HG03432 (cell line): ENCODE measurements around the gene TMEM240.
"Not testable (repeated sequence)": the region's sequence is repeated elsewhere in the genome, so short reads cannot be mapped to it uniquely, and the experiment has no call there.

Experiments
- ATAC-seq: cut with Tn5 transposase; IDR thresholded peaks from one replicate; pipeline ENCODE4 v1.9.1; 2021; ENCODE audit warnings: mild to moderate bottlenecking, moderate library complexity; ENCODE audit not compliant: unreplicated experiment

The TMEM240 gene

GRCh38 chr1:1527092-1527816 lies 13.2 kb downstream of the TMEM240 start:
- ATAC-seq: no peak

DNA sequence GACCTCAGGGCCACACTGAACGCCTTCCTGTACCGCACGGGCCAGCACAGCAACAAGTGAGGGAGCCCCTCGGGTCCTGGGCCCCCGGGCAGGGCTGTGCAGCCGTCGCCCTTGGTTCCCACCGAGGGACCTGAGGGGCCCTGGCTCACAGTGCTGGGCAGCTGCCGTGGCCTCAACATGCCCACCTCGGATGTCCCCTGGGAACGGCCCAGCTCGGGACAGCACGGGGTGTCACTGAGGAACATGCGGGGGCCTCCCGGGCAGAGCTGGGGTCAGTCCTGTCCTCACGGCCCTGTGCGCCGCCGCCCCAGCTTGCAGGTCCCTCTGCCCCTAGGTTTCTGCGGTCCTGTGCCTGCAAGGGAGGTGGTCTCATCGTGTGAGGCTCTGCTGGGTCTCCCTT lies 13.9 kb downstream of the TMEM240 start:
- not testable (repeated sequence) for ATAC-seq

DNA sequence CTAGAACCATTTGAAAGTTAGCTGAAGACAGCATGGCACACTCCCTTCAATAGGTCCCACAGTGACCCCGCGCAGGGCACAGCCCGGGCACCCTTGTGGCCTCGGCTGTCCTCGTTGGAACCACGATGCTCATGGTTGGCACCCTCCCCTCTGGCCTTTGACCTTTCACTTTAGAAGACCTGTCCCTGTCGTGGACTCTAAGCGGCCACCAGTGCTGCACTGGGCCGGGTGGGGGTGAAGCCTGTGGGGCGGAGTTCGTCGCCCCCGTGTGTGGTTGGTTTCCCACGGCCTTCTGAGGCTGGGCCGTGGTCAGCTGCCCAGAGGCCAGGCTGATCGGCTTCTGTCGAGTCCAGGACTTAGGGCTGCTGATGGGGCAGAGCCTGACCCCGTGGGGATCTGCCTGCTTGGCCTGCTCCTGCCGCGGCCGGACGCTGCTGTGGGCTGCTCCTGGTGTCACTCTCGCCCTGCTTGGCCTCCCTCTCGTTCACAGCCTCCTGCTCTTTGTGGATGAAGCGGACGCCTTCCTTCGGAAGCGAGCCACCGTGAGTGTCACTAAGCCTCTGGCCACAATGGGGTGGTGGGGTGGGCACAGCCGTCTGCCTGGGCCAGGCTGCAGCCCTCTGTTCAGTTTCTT lies 15.6 kb downstream of the TMEM240 start:
- not testable (repeated sequence) for ATAC-seq

DNA sequence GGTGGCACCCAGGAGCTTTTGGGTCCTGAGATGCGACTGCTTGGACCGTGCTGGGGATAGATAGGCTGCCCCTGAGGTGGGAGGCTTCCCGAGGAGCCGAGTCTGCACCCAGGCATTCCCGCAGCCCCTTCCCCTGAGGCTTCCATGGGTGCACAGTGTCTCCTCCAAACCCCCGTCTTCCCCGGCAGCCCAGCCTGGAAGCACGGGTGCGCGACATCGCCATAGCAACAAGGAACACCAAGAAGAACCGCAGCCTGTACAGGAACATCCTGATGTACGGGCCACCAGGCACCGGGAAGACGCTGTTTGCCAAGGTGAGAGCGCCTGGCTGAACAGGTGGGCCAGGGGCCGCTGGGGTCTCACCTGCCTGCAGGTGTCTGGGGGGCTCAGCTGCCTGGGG lies 16.8 kb downstream of the TMEM240 start:
- not testable (repeated sequence) for ATAC-seq

- not testable (repeated sequence) for ATAC-seq
Observed at GRCh38 chr1:1523226-1523625, 17.2 kb downstream of the TMEM240 start.

DNA sequence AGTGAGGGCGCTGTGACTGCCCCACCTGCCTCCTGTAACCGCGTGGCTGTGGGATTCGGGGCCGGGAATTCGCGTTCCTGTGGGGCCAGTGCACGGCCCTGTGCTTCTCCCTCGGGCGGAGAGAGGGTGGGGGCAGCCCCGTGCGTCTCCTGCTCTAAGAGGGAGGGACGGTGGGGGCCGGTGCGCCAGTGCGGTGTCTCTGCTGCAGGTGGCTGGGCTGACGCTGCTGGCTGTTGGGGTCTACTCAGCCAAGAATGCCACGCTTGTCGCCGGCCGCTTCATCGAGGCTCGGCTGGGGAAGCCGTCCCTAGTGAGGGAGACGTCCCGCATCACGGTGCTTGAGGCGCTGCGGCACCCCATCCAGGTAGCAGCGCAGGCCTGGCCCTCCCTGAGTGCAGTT lies 17.9 kb downstream of the TMEM240 start:
- ATAC-seq: not testable (repeated sequence)

DNA sequence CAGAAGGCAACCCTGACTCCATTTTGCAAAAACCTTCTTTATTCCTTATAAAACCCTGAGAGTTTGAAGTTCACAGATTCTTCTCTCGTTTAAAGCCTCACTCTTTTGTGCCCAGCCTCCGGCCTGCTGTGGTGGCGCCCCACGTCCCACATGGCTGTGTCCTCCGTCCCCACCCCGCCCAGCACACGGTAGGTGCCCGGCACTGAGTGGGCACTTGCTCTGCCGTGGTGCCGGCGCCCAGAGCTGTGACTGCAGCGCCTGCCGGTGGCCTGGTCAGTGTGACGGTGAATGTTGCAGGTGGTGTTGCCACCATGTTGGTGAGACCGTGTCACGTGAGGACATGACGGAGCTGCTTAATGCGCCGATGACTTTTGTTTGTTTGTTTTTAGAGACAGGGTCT lies 19.1 kb downstream of the TMEM240 start:
- no peak for ATAC-seq

DNA sequence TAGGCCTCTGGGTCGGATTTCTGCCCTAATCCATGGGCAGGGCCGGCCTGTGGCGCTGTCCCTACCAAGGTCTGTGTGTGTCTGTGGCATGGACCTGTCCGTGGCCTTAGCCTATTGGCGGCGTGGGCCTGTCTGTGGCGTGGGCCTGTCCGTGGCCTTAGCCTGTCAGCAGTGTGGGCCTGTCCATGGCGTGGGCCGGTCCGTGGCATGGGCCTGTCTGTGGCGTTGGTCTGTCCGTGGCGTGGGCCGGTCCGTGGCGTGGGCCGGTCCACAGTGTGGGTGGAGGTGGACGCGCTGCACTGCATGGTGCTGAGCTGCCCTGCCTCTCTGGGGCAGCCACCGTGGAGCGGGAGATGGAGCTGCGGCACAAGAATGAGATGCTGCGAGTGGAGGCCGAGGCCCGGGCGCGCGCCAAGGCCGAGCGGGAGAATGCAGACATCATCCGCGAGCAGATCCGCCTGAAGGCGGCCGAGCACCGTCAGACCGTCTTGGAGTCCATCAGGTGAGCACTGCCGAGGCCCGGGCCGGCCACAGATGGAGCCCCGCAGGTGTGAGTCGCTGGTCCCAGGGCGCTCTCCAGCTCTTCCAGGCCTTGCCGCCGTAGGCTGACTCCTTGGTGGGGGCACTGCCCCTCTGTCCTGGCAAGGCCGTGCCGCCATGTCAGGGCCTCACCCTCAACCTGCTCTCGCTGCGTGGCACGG lies 20.5 kb downstream of the TMEM240 start:
- ATAC-seq: not testable (repeated sequence)

DNA sequence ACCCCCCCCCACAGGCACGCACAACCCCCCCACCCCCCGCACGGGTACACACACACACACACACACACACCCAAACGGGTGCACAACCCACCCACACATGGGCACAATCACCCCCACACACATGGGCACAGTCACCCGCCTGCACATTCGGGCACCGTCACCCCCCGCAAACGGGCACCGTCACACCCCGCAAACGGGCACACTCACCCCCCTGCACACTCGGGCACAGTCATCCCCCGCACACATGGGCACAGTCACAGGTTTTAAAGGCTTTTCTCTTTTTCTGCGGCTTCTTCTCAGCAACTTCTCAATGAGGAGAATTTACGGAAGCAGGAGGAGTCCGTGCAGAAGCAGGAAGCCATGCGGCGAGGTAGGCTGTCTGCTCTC lies 21.8 kb downstream of the TMEM240 start:
- ATAC-seq: not testable (repeated sequence)

GRCh38 chr1:1517973-1518620 lies 22.3 kb downstream of the TMEM240 start:
- ATAC-seq: no peak

GRCh38 chr1:1516923-1517322 lies 23.5 kb downstream of the TMEM240 start:
- ATAC-seq: not testable (repeated sequence)

- not testable (repeated sequence) for ATAC-seq
Observed at GRCh38 chr1:1514376-1514775, 26.0 kb downstream of the TMEM240 start.

DNA sequence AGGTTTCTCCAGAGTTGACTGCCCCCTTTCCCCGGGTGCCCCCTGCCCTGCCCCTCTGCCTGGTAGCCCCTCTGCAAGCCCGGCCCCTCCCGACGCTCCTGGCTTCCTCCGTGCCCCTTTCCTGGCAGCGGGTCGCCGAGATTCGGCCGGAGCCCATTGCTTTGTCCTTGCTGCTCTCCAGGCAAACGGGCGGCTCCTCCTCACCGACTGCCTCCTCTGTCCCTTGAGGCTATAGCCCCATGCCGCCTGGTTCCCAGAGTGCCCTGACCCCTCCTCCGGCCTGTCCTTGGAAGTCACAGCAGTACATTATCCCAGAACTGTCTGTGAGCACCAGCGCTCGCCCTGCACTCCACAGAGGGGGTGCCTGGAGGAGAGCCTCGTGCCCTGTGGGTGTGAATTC lies 26.7 kb downstream of the TMEM240 start:
- ATAC-seq: not testable (repeated sequence)

- ATAC-seq: peak; percentile 15
Observed at GRCh38 chr1:1512425-1512824, 28.0 kb downstream of the TMEM240 start.

DNA sequence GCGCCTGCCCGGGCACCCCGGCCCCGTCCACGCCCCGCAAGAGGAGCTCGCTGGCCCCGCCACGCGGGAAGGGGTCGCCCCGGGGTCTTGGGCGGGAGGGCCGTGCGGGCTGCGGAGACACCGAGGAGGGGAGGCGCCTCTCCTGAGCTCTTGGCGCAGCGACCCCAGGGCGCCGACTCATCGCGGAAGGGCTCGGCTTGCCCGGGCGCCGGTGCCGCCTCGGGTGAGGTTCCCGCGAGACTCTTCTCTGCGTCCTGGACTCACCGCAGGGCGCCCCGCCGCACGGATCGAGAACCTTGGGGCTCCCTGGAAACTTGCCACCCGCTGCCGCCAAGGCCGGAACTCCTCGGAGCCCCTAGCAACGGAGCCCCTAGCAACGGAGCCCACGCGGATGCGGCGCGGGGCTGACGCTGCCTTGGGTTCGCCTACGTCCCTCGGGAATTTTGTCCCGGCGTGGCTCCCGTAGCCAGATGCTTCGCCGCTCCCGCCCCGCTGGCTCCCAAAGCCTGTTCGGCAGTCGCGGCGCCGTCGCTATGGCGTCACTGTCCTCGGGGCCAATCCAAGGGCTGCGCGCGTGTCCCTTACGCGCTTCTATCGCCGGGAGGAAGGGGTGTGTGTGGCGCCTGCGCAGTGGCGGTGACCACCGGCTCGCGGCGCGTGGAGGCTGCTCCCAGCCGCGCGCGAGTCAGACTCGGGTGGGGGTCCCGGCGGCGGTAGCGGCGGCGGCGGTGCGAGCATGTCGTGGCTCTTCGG lies 28.7 kb downstream of the TMEM240 start, which contains the start of gene ATAD3A:
Gene ATAD3A (plus strand): TSS at position 630 of the 753 bp plus-strand sequence. CDS start 107 bp downstream, at position 737.
- ATAC-seq: peak; percentile 84

- ATAC-seq: no peak
Observed at GRCh38 chr1:1510912-1511532, 29.4 kb downstream of the TMEM240 start.

DNA sequence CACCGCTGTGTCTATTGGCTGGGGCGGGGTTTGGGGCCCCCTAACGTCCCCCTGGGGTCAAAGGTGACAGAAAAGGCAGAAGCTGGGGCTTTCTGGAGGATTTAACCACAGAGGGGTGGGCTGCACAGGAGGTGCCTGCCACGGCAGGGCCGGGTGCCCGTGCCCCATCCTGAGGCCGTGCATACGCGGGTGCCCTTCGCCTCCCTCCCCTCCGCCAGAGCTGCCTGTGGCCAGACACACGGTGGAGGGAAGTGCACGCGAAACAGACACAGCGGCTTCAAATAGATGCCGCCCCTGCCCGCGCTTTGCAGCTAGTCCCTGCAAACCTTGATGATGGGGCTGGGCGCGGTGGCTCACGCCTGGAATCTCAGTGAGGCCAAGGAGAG lies 31.0 kb downstream of the TMEM240 start:
- not testable (repeated sequence) for ATAC-seq

- ATAC-seq: not testable (repeated sequence)
Observed at GRCh38 chr1:1508775-1509464, 31.5 kb downstream of the TMEM240 start.

DNA sequence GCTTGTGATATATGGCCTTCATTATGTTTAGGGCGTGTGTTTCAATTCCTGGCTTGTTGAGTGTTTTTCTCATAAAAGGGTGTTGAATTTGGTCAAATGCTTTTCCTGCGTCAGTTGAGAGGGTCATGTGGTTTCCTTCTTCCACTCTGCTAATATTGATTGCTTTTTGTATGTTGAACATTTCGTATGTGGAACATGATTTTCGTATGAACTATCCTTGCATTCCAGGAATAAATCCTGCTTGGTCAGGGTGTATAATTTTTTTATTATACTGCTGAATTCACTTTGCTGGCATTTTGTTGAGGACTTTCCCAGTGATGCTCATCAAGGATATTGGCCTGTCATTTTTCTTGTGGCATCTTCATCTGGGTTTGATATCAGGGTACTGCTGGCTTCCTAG lies 33.1 kb downstream of the TMEM240 start:
- ATAC-seq: no peak
